ENCODE results near the gene LPAR6. TPM values are rescaled to one million over a fixed set of nuclear protein-coding genes. Genes with fewer than 3 reads are reported as not detected.

LPAR6 gene
- total RNA-seq, 4 donors from 2014 or later: 2.2 to 34.6 (median 15.9) TPM

DNA sequence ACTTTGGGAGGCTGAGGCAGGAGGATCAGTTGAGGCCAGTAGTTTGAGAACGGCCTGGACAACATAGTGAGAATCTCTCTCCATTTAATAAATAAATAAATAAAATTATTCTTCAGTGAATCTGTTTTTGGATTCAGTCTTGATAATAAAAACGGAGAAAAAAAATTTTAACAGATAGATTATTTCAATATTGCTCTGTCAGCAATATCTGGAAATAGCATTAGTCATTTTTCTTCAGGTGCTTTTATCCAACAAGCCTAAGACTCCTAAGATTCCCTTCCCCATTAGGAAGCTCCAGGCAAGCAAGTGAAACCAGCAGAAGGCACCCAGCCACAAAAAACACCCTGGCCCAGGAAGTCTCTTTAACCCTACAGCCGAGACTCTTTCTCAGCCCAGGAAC lies 21.3 kb upstream of the LPAR6 start:
- Histone ChIP-seq H3K4me3 (no peak overlapping the region), H3K27ac (no peak overlapping the region), H3K9me3 (no peaks in the 10 kb centered on the region), H3K27me3 (no peaks in the 10 kb centered on the region), H3K4me1 (peaks cover 0 to 17% (median 4%) of the 10 kb centered on the region in 4 donors), H3K36me3 (no peaks in the 10 kb centered on the region)
- in situ Hi-C loops (cut with MboI; ENCODE audit: low pct_ligation_motif_present in 1 of 4, low pct_unique_long_range_greater_than_20kb in 1 of 4, low sequenced_read_pairs in 3 of 4) (no loop called here), intact Hi-C loops (cut with DNase I; ENCODE audit: low total_unique reads) (no loop called here)
- TF ChIP-seq CTCF (IDR thresholded peaks at IDR 0.05): no peak
- TF ChIP-seq EP300 (IDR thresholded peaks at IDR 0.05; ENCODE audit: low read depth): no peak
- TF ChIP-seq POLR2A (IDR thresholded peaks at IDR 0.05): no peak
- no peak for TF ChIP-seq POLR2AphosphoS5 (IDR thresholded peaks at IDR 0.05)
- DNase-seq: no peak
- 92 to 97% methylated on average over 3 of the region's 3 CpGs for WGBS, 2 donors (ENCODE audit: low coverage in 1 of 2)

GRCh38 chr13:48431987-48432615 lies 19.2 kb upstream of the LPAR6 start:
- DNase-seq: no peak
- in situ Hi-C loops (cut with MboI; ENCODE audit: low pct_ligation_motif_present in 1 of 4, low pct_unique_long_range_greater_than_20kb in 1 of 4, low sequenced_read_pairs in 3 of 4) (no loop called here), intact Hi-C loops (cut with DNase I; ENCODE audit: low total_unique reads) (no loop called here)
- no peak for TF ChIP-seq POLR2A (IDR thresholded peaks at IDR 0.05)
- TF ChIP-seq EP300 (IDR thresholded peaks at IDR 0.05; ENCODE audit: low read depth): no peak
- TF ChIP-seq POLR2AphosphoS5 (IDR thresholded peaks at IDR 0.05): no peak
- no peak for TF ChIP-seq CTCF (IDR thresholded peaks at IDR 0.05)
- 53 to 69% methylated on average over 2 of the region's 2 CpGs for WGBS, 2 donors (ENCODE audit: low coverage in 1 of 2)
- H3K36me3 ChIP-seq: no peaks in the 10 kb centered on the region
- H3K27me3 ChIP-seq: no peaks in the 10 kb centered on the region
- peak overlapping the region in 2 of 4 donors; percentile 2 to 28 for H3K27ac ChIP-seq
- no peaks in the 10 kb centered on the region for H3K9me3 ChIP-seq
- peaks cover 0 to 17% (median 2%) of the 10 kb centered on the region in 4 donors for H3K4me1 ChIP-seq
- no peak overlapping the region for H3K4me3 ChIP-seq

DNA sequence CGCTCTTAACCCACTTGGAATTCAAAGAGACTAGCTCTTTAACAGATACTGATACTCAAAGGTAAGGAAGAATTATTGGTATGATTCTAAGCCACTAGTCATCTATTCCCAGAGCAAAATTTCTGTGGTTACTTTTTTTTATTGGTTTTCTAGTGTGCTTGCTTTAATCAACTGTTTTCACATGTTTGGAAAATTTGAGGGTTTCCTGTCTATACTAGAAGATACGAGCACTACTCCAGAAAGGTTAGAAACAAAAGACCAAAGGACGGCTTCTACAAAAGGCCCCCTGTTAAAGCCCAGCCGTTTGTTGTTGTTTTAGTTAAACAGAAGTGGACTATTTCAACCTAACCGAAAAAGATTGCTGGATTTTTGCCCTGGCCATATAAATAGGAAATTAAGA lies 18.5 kb upstream of the LPAR6 start:
- TF ChIP-seq EP300 (IDR thresholded peaks at IDR 0.05; ENCODE audit: low read depth) (no peak), POLR2A (IDR thresholded peaks at IDR 0.05) (no peak), CTCF (IDR thresholded peaks at IDR 0.05) (no peak), POLR2AphosphoS5 (IDR thresholded peaks at IDR 0.05) (no peak)
- in situ Hi-C loops (cut with MboI; ENCODE audit: low pct_ligation_motif_present in 1 of 4, low pct_unique_long_range_greater_than_20kb in 1 of 4, low sequenced_read_pairs in 3 of 4) (no loop called here), intact Hi-C loops (cut with DNase I; ENCODE audit: low total_unique reads) (no loop called here)
- no peak overlapping the region for H3K4me3 ChIP-seq
- H3K9me3 ChIP-seq: no peaks in the 10 kb centered on the region
- no peak for DNase-seq
- no peaks in the 10 kb centered on the region for H3K36me3 ChIP-seq
- H3K27me3 ChIP-seq: no peaks in the 10 kb centered on the region
- WGBS, 2 donors (ENCODE audit: low coverage in 1 of 2): 68 to 72% methylated on average over 5 of the region's 5 CpGs
- peaks cover 0 to 17% (median 2%) of the 10 kb centered on the region in 4 donors for H3K4me1 ChIP-seq
- H3K27ac ChIP-seq: peak overlapping the region in 1 of 4 donors; percentile 28

GRCh38 chr13:48429886-48430285 lies 17.0 kb upstream of the LPAR6 start:
- intact Hi-C loops (cut with DNase I; ENCODE audit: low total_unique reads) (no loop called here), in situ Hi-C loops (cut with MboI; ENCODE audit: low pct_ligation_motif_present in 1 of 4, low pct_unique_long_range_greater_than_20kb in 1 of 4, low sequenced_read_pairs in 3 of 4) (no loop called here)
- Histone ChIP-seq H3K4me1 (peaks cover 0 to 17% (median 2%) of the 10 kb centered on the region in 4 donors), H3K27me3 (no peaks in the 10 kb centered on the region), H3K36me3 (no peaks in the 10 kb centered on the region), H3K4me3 (no peak overlapping the region), H3K9me3 (no peaks in the 10 kb centered on the region), H3K27ac (no peak overlapping the region)
- no peak for DNase-seq
- TF ChIP-seq POLR2A (IDR thresholded peaks at IDR 0.05): no peak
- TF ChIP-seq CTCF (IDR thresholded peaks at IDR 0.05): no peak
- TF ChIP-seq POLR2AphosphoS5 (IDR thresholded peaks at IDR 0.05): no peak
- no peak for TF ChIP-seq EP300 (IDR thresholded peaks at IDR 0.05; ENCODE audit: low read depth)

Measured in transverse colon (tissue), 4 donors.